ENCODE measurements around the gene POU2F3.

Gene POU2F3

GRCh38 chr11:120217941-120218694 lies 21.8 kb upstream of the POU2F3 start:
- no peak for TF ChIP-seq SIN3A (IDR thresholded peaks at IDR 0.05; ENCODE audit: borderline replicate concordance, insufficient read depth, low read length)

DNA sequence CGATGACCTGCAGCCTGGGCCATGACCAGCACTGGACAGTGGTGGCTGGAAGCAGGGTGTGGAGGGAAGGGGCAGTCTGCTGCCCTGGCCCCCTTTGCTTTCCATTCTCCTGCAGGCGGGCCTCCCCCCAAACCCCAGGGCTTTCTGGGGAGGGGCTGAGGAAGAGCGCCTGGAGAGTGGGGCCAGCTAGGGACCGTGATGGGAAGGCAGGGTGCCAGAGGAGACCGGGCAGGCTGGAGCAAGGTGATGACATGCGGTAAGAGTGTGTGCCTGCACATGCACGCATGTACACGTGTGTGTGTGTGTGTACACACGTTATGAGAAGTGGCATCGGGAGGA lies 21.3 kb upstream of the POU2F3 start:
- TF ChIP-seq POLR2AphosphoS5 (IDR thresholded peaks at IDR 0.05; ENCODE audit: low read depth, low read length) (no peak), REST (IDR thresholded peaks at IDR 0.05; ENCODE audit: insufficient read depth in 1 of 2, low read depth in 2 of 2, low read length in 2 of 2) (no peak), SIN3A (IDR thresholded peaks at IDR 0.05; ENCODE audit: borderline replicate concordance, insufficient read depth, low read length) (no peak), FOXP2 (optimal IDR thresholded peaks at IDR 0.05; ENCODE audit: borderline replicate concordance, extremely low read depth, extremely low read length, insufficient read depth) (no peak), TAF1 (IDR thresholded peaks at IDR 0.05; ENCODE audit: borderline replicate concordance, insufficient read depth, low read length) (no peak)

GRCh38 chr11:120219232-120219937 lies 20.6 kb upstream of the POU2F3 start:
- TF ChIP-seq SIN3A (IDR thresholded peaks at IDR 0.05; ENCODE audit: borderline replicate concordance, insufficient read depth, low read length) (no peak), POLR2AphosphoS5 (IDR thresholded peaks at IDR 0.05; ENCODE audit: low read depth, low read length) (no peak), FOXP2 (optimal IDR thresholded peaks at IDR 0.05; ENCODE audit: borderline replicate concordance, extremely low read depth, extremely low read length, insufficient read depth) (no peak), REST (IDR thresholded peaks at IDR 0.05; ENCODE audit: insufficient read depth in 1 of 2, low read depth in 2 of 2, low read length in 2 of 2) (no peak)

DNA sequence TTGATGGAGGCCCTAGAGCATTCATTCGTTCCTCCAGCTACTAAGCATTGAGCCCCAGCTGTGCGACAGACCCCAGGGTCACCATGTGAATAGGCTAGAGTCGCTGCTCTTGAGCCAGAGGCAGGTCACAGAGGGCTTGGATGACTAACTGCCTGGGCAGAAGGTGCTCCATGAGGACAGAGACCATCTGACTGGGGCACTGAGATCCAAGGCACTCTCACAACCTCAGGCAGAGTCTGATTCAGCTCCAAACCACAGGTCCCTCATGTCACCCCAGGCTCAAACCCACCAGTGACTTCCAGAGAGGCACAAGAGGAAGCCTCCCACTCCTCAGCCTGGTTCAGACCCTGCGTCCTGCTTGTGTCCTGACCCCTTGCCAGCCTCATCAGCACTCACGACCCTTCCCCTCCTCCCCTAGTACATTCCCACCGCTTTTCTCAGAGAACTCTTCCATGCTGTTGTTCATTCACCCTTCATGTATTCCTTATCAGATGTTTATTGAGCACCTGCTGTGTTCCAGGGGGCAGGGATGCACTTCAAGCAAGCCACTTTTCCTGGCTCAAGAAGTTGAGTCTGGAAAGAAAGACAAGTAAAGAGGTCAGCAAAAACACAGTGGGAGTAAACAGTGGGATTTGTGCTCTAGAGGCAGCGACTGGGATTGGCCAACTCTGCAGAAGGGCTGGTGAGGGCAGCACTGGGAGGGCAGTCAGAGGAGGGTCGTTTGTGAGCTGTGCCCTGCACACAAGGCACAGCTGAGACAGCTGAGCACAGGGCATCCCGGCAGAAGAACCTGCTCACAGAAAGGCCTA lies 19.8 kb upstream of the POU2F3 start:
- TF ChIP-seq POLR2AphosphoS5 (IDR thresholded peaks at IDR 0.05; ENCODE audit: low read depth, low read length), result no peak
- no peak for TF ChIP-seq REST (IDR thresholded peaks at IDR 0.05; ENCODE audit: insufficient read depth in 1 of 2, low read depth in 2 of 2, low read length in 2 of 2)
- TF ChIP-seq SIN3A (IDR thresholded peaks at IDR 0.05; ENCODE audit: borderline replicate concordance, insufficient read depth, low read length), result no peak
- no peak for TF ChIP-seq FOXP2 (optimal IDR thresholded peaks at IDR 0.05; ENCODE audit: borderline replicate concordance, extremely low read depth, extremely low read length, insufficient read depth)
- no peak for TF ChIP-seq TAF1 (IDR thresholded peaks at IDR 0.05; ENCODE audit: borderline replicate concordance, insufficient read depth, low read length)

- TF ChIP-seq FOXP2 (optimal IDR thresholded peaks at IDR 0.05; ENCODE audit: borderline replicate concordance, extremely low read depth, extremely low read length, insufficient read depth) (no peak), SIN3A (IDR thresholded peaks at IDR 0.05; ENCODE audit: borderline replicate concordance, insufficient read depth, low read length) (no peak), TAF1 (IDR thresholded peaks at IDR 0.05; ENCODE audit: borderline replicate concordance, insufficient read depth, low read length) (no peak), POLR2AphosphoS5 (IDR thresholded peaks at IDR 0.05; ENCODE audit: low read depth, low read length) (no peak), REST (IDR thresholded peaks at IDR 0.05; ENCODE audit: insufficient read depth in 1 of 2, low read depth in 2 of 2, low read length in 2 of 2) (no peak)
Measured at GRCh38 chr11:120220747-120221037, 19.2 kb upstream of the POU2F3 start.
